MCF 10A (cell line): ENCODE data around the gene FBLN2. TPM values are rescaled to one million over a fixed set of nuclear protein-coding genes. Genes with fewer than 3 reads are reported as not detected.

ENCODE experiments used
- BruUV-seq: library from RNA; stranded (reverse); fragments of 400-500 nt; replicated peaks from 2 replicates; lab custom pipeline; 2021; lab: Mats Ljungman, UMichigan
- CTCF ChIA-PET: fragments of 300-600 bp; sonication (Branson Sonifier 250); formaldehyde crosslinking; extraction: SDS; loops from one replicate; lab custom pipeline; 2021; ENCODE audit warnings: antibody characterized with exemption, inconsistent platforms; lab: Yijun Ruan, JAX
- POLR2A ChIA-PET: fragments of 300-600, 350-650 bp; sonication (Branson Sonifier 250); formaldehyde crosslinking; extraction: SDS; loops from one replicate; lab custom pipeline; 2020; ENCODE audit warnings: antibody characterized with exemption, inconsistent platforms; lab: Yijun Ruan, JAX
- DNase-seq: peaks from one replicate; pipeline ENCODE4 v3.0.0-alpha.2; 2018; ENCODE audit not compliant: unreplicated experiment
- H3K27ac Mint-ChIP-seq: one replicate; pipeline ENCODE4 v1.8.0; 2022; ENCODE audit warnings: mild to moderate bottlenecking, low read depth, mixed read lengths; ENCODE audit not compliant: unreplicated experiment
- H3K27me3 Mint-ChIP-seq: one replicate; pipeline ENCODE4 v1.8.0; 2022; ENCODE audit warnings: mixed read lengths; ENCODE audit not compliant: insufficient read depth, unreplicated experiment
- H3K36me3 Mint-ChIP-seq: one replicate; pipeline ENCODE4 v1.8.0; 2022; ENCODE audit warnings: mild to moderate bottlenecking, moderate library complexity, mixed read lengths; ENCODE audit not compliant: insufficient read depth, unreplicated experiment
- H3K4me1 Mint-ChIP-seq: one replicate; pipeline ENCODE4 v1.8.0; 2022; ENCODE audit warnings: mixed read lengths; ENCODE audit not compliant: insufficient read depth, unreplicated experiment
- H3K4me3 Mint-ChIP-seq: one replicate; pipeline ENCODE4 v1.8.0; 2022; ENCODE audit warnings: mild to moderate bottlenecking, moderate library complexity, mixed read lengths; ENCODE audit not compliant: unreplicated experiment
- H3K9me3 Mint-ChIP-seq: one replicate; pipeline ENCODE4 v1.8.0; 2022; ENCODE audit warnings: mixed read lengths; ENCODE audit not compliant: unreplicated experiment
- intact Hi-C: fragments of 100-400 bp; cut with micrococcal nuclease; formaldehyde crosslinking; loops from 2 replicates; pipeline ENCODE4 v1.14.1; 2022
- total RNA-seq: library from RNA; stranded (reverse); gene quantifications from 2 replicates; pipeline ENCODE4 v1.2.3, GENCODE V29; 2022
- TF ChIP-seq, protein P1 (sequence below): fragments of 200-600 bp; IDR thresholded peaks from one replicate; pipeline ENCODE4 v1.8.0; 2022; ENCODE audit warnings: antibody characterized with exemption, mild to moderate bottlenecking; ENCODE audit not compliant: unreplicated experiment

The FBLN2 gene
- total RNA-seq, 1 experiment from 2014 or later = not detected

DNA sequence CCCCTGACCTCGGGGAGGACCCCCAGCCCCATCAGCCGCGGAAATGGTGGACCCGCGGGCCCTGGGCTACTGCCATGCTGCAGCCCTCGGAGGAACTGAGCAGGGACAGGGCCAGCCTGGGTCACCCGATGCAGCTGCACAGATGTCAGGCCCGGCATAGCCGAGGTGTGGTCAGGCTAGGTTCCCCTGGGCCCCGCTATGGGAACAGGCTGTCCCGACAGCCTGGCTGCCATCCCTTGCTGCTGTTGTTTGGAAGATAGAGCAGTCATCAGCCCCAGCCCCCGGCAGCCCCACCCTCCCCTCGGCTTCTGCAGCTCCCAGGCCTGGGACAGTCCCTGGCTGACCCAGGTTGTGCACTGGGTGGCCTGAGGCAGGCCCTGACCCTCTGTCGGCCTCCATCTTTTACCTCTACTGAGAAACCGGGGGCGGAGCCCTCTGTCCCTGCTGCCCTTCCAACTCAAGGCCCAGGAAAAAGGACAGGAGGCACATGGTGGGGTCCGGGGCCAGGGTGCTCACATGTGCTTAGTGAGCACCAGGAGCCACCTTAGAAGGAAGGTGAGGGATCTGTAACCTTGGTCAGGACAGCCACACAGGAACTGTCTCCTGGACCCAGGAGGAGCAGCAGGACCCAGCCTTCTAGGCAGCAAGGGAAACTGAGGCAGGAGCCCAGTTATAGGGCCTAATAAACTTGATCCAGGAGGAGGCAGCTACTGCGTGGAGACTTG, 31.5 kb upstream of the FBLN2 start:
- H3K9me3 Mint-ChIP-seq = peaks cover 7% of the 10 kb centered on the region
- ChIA-PET CTCF (interaction anchor here (0.6 to 1.2 kb wide), 2 partner anchors 14 to 21 kb away, joined by 3 to 5 read pairs; no protein-coding TSS in a partner anchor), POLR2A (interaction anchor here (0.6 kb wide), 1 partner anchor 169 kb away, joined by 3 read pairs; no protein-coding TSS in a partner anchor)
- H3K4me3 Mint-ChIP-seq = no peak overlapping the region
- H3K27ac Mint-ChIP-seq = no peak overlapping the region
- TF ChIP-seq, protein P1, sequence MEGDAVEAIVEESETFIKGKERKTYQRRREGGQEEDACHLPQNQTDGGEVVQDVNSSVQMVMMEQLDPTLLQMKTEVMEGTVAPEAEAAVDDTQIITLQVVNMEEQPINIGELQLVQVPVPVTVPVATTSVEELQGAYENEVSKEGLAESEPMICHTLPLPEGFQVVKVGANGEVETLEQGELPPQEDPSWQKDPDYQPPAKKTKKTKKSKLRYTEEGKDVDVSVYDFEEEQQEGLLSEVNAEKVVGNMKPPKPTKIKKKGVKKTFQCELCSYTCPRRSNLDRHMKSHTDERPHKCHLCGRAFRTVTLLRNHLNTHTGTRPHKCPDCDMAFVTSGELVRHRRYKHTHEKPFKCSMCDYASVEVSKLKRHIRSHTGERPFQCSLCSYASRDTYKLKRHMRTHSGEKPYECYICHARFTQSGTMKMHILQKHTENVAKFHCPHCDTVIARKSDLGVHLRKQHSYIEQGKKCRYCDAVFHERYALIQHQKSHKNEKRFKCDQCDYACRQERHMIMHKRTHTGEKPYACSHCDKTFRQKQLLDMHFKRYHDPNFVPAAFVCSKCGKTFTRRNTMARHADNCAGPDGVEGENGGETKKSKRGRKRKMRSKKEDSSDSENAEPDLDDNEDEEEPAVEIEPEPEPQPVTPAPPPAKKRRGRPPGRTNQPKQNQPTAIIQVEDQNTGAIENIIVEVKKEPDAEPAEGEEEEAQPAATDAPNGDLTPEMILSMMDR = no peak
- H3K36me3 Mint-ChIP-seq = no peaks in the 10 kb centered on the region
- peaks cover 26% of the 10 kb centered on the region for H3K4me1 Mint-ChIP-seq
- H3K27me3 Mint-ChIP-seq = no peaks in the 10 kb centered on the region
- DNase-seq = no peak
- intact Hi-C loops = no loop called here
- no TSS peak for BruUV-seq

DNA sequence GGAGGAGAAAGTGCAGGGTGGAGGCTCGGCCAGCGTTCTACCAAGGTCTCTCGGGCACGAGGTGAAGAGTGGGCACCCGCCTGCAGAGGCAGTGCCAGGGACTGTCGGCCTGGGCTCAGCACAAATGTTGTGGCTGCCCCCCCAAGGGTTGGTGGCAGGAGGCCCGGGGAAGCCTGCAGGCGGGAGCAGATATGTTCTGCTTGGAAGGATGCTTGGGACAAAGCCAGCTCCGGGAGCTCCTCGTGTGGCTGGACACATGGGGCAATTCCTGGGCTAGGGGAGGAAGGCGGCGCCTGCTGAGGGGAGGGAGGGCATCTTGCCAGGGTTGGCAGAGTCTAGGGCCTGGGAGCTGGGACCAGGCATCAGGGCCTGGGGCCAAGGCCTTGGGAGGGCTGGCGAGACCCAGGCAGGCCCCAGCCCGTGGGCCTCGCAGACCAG, 30.4 kb upstream of the FBLN2 start:
- Mint-ChIP-seq H3K4me3 (no peak overlapping the region), H3K27me3 (no peaks in the 10 kb centered on the region), H3K27ac (no peak overlapping the region), H3K9me3 (peaks cover 7% of the 10 kb centered on the region), H3K4me1 (peaks cover 23% of the 10 kb centered on the region), H3K36me3 (no peaks in the 10 kb centered on the region)
- POLR2A ChIA-PET = no interaction called here
- CTCF ChIA-PET = no interaction called here
- intact Hi-C loops = no loop called here
- DNase-seq = no peak
- BruUV-seq = no TSS peak
- TF ChIP-seq, protein P1 = no peak

DNA sequence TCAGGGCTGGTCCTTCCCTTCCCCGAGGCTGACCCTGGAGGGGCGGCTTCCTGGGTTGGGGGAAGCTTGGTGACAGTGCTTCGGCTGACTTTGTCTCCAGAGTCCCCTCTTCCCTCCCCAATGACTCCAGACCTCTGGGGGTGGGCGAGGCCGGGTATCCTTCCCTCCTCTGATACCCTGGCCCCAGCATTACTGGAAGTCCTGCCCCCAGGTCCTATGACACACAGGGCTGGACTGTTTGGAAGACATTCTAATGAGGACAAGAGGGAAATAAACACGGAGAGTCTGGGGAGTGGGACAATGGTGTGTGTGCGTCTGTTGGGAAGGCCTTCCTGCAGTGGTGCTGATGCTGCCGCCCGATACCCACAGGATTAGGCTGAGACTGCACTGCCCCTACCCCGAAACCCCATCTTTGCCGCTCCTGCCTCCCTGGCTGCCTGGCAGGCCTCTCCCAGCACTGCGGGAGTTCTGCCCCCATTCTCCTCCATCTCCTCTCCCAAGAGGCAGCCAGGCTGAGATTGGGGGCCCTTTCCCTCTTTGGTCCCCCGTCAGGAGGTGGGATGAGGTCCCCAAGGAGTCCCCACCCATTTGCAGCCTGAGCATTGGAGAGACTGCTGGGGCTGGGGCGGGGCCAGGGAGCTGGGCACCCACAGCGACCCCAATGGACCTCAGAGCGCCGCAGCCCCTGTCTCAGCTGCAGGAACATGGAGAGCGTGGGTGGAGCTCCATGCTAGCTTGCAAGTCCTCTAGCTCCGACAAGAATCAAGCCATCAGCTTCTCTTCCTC, 29.7 kb upstream of the FBLN2 start:
- Mint-ChIP-seq H3K4me3 (no peak overlapping the region), H3K27me3 (no peaks in the 10 kb centered on the region), H3K9me3 (peaks cover 7% of the 10 kb centered on the region), H3K36me3 (no peaks in the 10 kb centered on the region), H3K27ac (peak overlapping the region; percentile 16), H3K4me1 (peaks cover 17% of the 10 kb centered on the region)
- no peak for DNase-seq
- BruUV-seq = no TSS peak
- intact Hi-C loops = no loop called here
- CTCF ChIA-PET = interaction anchor here (1.6 kb wide), 1 partner anchor 129 kb away, joined by 3 read pairs; no protein-coding TSS in a partner anchor
- TF ChIP-seq, protein P1 = no peak
- POLR2A ChIA-PET = no interaction called here

DNA sequence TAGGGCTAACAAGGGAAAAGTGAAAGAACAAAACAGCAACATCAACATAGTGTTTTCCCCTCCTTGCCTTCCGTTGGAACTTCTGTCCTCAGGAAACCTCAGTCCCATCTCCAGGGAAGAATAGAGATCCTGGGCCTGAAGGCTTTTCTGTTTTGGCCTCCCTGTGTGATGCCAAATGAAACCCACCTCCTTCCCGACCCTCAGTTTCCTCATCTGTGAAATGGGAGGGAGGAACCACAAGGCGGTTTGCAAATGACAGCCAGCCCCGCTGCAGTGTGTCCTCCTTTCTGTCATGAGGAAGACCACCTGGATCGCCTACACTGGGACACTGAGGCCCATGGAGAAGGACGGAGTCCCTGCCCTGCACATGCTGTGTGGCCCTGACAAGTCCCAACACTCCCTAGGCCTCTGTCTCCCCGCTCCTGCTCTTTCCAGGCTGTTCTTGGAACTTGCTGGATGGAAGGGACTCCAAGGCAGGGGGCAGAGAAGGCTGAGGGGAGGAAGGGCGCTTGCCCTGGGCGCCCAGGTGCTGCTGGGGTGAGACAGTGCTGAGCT, 28.5 kb upstream of the FBLN2 start:
- no peak for DNase-seq
- Mint-ChIP-seq H3K36me3 (no peaks in the 10 kb centered on the region), H3K4me3 (no peak overlapping the region), H3K9me3 (peaks cover 7% of the 10 kb centered on the region), H3K27ac (peak overlapping the region; percentile 16), H3K27me3 (no peaks in the 10 kb centered on the region), H3K4me1 (peaks cover 10% of the 10 kb centered on the region)
- TF ChIP-seq, protein P1 = no peak
- intact Hi-C loops = no loop called here
- POLR2A ChIA-PET = no interaction called here
- BruUV-seq = no TSS peak
- CTCF ChIA-PET = interaction anchor here (1.6 kb wide), 1 partner anchor 127 kb away, joined by 3 read pairs; no protein-coding TSS in a partner anchor
